SK-N-SH treated with all-trans-retinoic acid at 6 μM for 48 hours (cell line): ENCODE data around the gene B3GALT5.

ENCODE experiments used
- ATAC-seq: fragments of 200-7000 bp; cut with Tn5 transposase; 3 replicates; pipeline ENCODE4 v1.9.1; 2020; ENCODE audit warnings: mild to moderate bottlenecking, moderate library complexity
- ARNTL ChIP-seq: fragments of 450-650 bp; formaldehyde crosslinking; IDR thresholded peaks from 2 replicates; pipeline ENCODE4 v1.5.0; 2020; ENCODE audit warnings: low read depth, mild to moderate bottlenecking, moderate library complexity, borderline replicate concordance
- CSDC2 ChIP-seq: fragments of 250-450 bp; sonication (Bioruptor Pico); IDR thresholded peaks from 2 replicates; pipeline ENCODE4 v1.5.0; 2020; ENCODE audit warnings: mild to moderate bottlenecking, moderate library complexity
- ESRRG ChIP-seq: fragments of 250-450 bp; sonication (Bioruptor Pico); IDR thresholded peaks from 2 replicates; pipeline ENCODE4 v1.6.1; 2021; ENCODE audit warnings: mild to moderate bottlenecking
- GLIS3 ChIP-seq: fragments of 250-450 bp; sonication (Bioruptor Pico); IDR thresholded peaks from 2 replicates; pipeline ENCODE4 v1.5.0; 2020; ENCODE audit warnings: mild to moderate bottlenecking, moderate library complexity
- ISL1 ChIP-seq: fragments of 250-450 bp; sonication (Bioruptor Pico); IDR thresholded peaks from 2 replicates; pipeline ENCODE4 v2.1.2; 2022; ENCODE audit warnings: mild to moderate bottlenecking, moderate library complexity
- OSR1 ChIP-seq: fragments of 250-450 bp; sonication (Bioruptor Pico); IDR thresholded peaks from 2 replicates; pipeline ENCODE4 v1.8.0; 2022; ENCODE audit warnings: moderate library complexity, mild to moderate bottlenecking, inconsistent platforms
- PPARA ChIP-seq: fragments of 250-450 bp; sonication (Bioruptor Pico); IDR thresholded peaks from 2 replicates; pipeline ENCODE4 v1.5.0; 2020; ENCODE audit warnings: mild to moderate bottlenecking, borderline replicate concordance
- RARB ChIP-seq: fragments of 250-450 bp; sonication (Bioruptor Pico); IDR thresholded peaks from 2 replicates; pipeline ENCODE4 v1.8.0; 2021; ENCODE audit warnings: mild to moderate bottlenecking, moderate library complexity
- SNAI2 ChIP-seq: fragments of 250-450 bp; sonication (Bioruptor Pico); IDR thresholded peaks from 2 replicates; pipeline ENCODE4 v1.5.0; 2020; ENCODE audit warnings: mild to moderate bottlenecking, moderate library complexity
- TCF4 ChIP-seq: fragments of 250-450 bp; sonication (Bioruptor Pico); IDR thresholded peaks from 2 replicates; pipeline ENCODE4 v1.8.0; 2021; ENCODE audit warnings: mild to moderate bottlenecking, moderate library complexity, borderline replicate concordance
- TOX ChIP-seq: fragments of 250-450 bp; sonication (Bioruptor Pico); IDR thresholded peaks from 2 replicates; pipeline ENCODE4 v1.8.0; 2021; ENCODE audit warnings: mild to moderate bottlenecking, moderate library complexity, borderline replicate concordance
- ZC3H10 ChIP-seq: fragments of 250-450 bp; sonication (Bioruptor Pico); IDR thresholded peaks from 2 replicates; pipeline ENCODE4 v1.5.1; 2021; ENCODE audit warnings: mild to moderate bottlenecking, moderate library complexity
- ZFP3 ChIP-seq: fragments of 250-450 bp; sonication (Bioruptor Pico); IDR thresholded peaks from 2 replicates; pipeline ENCODE4 v1.5.0; 2020; ENCODE audit warnings: mild to moderate bottlenecking, moderate library complexity
- ZFP30 ChIP-seq: fragments of 450-650 bp; formaldehyde crosslinking; IDR thresholded peaks from 2 replicates; pipeline ENCODE4 v1.5.0; 2022; ENCODE audit warnings: mild to moderate bottlenecking, moderate library complexity
- ZNF565 ChIP-seq: fragments of 450-650 bp; formaldehyde crosslinking; conservative IDR thresholded peaks from 2 replicates; pipeline ENCODE4 v1.5.0; 2020; ENCODE audit warnings: low read depth, mild to moderate bottlenecking, moderate library complexity
- ZNF70 ChIP-seq: fragments of 450-650 bp; formaldehyde crosslinking; IDR thresholded peaks from 2 replicates; pipeline ENCODE4 v1.5.0; 2020; ENCODE audit warnings: mild to moderate bottlenecking, moderate library complexity
- ZNF8 ChIP-seq: fragments of 450-650 bp; formaldehyde crosslinking; IDR thresholded peaks from 2 replicates; pipeline ENCODE4 v1.5.0; 2020; ENCODE audit warnings: mild to moderate bottlenecking, moderate library complexity
- TF ChIP-seq, protein P1 (sequence below): fragments of 250-450 bp; sonication (Bioruptor Pico); IDR thresholded peaks from 2 replicates; pipeline ENCODE4 v1.8.0; 2021; ENCODE audit warnings: low read depth, mild to moderate bottlenecking, moderate library complexity, borderline replicate concordance
- TF ChIP-seq, protein P2 (sequence below): fragments of 250-450 bp; sonication (Bioruptor Pico); IDR thresholded peaks from 2 replicates; pipeline ENCODE4 v1.5.0; 2020; ENCODE audit warnings: mild to moderate bottlenecking, moderate library complexity
- TF ChIP-seq, protein P3 (sequence below): fragments of 250-450 bp; sonication (Bioruptor Pico); IDR thresholded peaks from 2 replicates; pipeline ENCODE4 v1.5.1; 2020; ENCODE audit warnings: low read depth, mild to moderate bottlenecking, moderate library complexity

B3GALT5 gene

DNA sequence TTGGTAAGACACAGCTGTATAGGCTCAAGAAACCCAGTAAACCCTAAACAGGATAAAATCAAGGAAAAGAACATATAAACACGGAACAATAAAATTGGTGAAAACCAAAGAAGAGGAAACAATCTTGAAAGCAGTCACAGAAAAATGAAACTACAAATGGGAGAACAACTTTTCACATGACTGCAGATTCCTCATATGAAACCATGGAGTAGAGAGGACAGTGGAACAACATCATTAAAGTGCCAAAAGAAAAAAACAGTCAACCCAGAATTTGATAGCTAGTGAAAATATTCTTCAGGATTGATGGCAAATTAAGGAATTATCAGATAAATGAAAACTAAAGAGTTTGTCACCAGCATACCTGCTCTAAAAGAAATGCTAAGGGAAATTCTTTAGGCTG is 23.9 kb upstream of the B3GALT5 start:
- ATAC-seq: no peak
- no peak for TF ChIP-seq ISL1 (CRISPR knock-in tag)
- TF ChIP-seq, protein P1, sequence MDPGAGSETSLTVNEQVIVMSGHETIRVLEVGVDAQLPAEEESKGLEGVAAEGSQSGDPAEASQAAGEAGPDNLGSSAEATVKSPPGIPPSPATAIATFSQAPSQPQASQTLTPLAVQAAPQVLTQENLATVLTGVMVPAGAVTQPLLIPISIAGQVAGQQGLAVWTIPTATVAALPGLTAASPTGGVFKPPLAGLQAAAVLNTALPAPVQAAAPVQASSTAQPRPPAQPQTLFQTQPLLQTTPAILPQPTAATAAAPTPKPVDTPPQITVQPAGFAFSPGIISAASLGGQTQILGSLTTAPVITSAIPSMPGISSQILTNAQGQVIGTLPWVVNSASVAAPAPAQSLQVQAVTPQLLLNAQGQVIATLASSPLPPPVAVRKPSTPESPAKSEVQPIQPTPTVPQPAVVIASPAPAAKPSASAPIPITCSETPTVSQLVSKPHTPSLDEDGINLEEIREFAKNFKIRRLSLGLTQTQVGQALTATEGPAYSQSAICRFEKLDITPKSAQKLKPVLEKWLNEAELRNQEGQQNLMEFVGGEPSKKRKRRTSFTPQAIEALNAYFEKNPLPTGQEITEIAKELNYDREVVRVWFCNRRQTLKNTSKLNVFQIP (CRISPR knock-in tag): no peak
- no peak for TF ChIP-seq RARB
- no peak for TF ChIP-seq ZNF565
- no peak for TF ChIP-seq OSR1 (CRISPR knock-in tag)
- no peak for TF ChIP-seq SNAI2 (CRISPR knock-in tag)

DNA sequence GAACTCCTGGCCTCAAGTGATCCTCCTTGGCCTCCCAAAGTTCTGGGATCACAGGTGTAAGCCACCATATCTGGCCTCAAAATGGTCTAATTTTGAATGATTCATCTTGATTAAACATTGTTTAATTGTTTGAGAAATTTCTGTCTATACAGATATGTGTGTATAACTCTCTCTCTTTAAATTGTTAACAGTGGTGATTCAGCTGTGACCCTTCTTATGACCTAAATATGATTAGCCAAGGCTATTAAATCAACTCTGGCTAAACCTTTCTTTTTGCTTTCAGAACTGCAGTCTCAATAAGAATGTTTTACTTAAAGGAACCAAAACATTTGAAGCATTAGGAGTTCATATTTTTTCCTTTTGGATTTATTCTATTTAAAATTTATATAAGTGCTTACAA is 19.2 kb upstream of the B3GALT5 start:
- ATAC-seq: no peak
- TF ChIP-seq, protein P2, sequence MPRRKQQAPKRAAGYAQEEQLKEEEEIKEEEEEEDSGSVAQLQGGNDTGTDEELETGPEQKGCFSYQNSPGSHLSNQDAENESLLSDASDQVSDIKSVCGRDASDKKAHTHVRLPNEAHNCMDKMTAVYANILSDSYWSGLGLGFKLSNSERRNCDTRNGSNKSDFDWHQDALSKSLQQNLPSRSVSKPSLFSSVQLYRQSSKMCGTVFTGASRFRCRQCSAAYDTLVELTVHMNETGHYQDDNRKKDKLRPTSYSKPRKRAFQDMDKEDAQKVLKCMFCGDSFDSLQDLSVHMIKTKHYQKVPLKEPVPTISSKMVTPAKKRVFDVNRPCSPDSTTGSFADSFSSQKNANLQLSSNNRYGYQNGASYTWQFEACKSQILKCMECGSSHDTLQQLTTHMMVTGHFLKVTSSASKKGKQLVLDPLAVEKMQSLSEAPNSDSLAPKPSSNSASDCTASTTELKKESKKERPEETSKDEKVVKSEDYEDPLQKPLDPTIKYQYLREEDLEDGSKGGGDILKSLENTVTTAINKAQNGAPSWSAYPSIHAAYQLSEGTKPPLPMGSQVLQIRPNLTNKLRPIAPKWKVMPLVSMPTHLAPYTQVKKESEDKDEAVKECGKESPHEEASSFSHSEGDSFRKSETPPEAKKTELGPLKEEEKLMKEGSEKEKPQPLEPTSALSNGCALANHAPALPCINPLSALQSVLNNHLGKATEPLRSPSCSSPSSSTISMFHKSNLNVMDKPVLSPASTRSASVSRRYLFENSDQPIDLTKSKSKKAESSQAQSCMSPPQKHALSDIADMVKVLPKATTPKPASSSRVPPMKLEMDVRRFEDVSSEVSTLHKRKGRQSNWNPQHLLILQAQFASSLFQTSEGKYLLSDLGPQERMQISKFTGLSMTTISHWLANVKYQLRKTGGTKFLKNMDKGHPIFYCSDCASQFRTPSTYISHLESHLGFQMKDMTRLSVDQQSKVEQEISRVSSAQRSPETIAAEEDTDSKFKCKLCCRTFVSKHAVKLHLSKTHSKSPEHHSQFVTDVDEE: no peak
- TF ChIP-seq PPARA (no peak), ZNF8 (CRISPR knock-in tag) (no peak), ESRRG (CRISPR knock-in tag) (no peak), ZNF565 (no peak), ZC3H10 (CRISPR knock-in tag) (no peak), SNAI2 (CRISPR knock-in tag) (no peak), ZNF70 (no peak), ARNTL (CRISPR knock-in tag) (no peak), ISL1 (CRISPR knock-in tag) (no peak)
- TF ChIP-seq, protein P1 (CRISPR knock-in tag): no peak

DNA sequence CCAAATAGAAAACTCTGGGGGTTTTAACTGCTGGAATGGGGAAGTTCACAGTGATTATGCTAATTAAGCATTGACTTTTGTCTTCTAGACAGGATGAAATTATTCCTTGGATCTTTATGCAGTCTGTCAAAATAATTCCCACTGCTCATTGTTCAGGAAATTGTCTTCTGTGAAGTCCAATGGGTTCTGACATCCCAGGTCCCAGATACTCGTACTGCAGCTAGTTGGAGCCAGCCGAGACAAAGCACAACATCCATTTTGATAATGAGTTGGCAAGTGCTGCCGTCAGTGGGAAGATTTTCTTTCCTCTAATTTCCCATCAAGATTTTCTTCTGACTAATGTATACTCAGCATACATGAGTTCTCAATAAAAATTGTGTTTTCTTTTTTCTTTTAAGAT is 17.3 kb upstream of the B3GALT5 start:
- TF ChIP-seq TCF4: no peak
- no peak for TF ChIP-seq PPARA
- no peak for TF ChIP-seq GLIS3 (CRISPR knock-in tag)
- no peak for TF ChIP-seq ESRRG (CRISPR knock-in tag)
- no peak for TF ChIP-seq ZFP30 (CRISPR knock-in tag)
- no peak for TF ChIP-seq TOX (CRISPR knock-in tag)
- TF ChIP-seq ZC3H10 (CRISPR knock-in tag): no peak
- TF ChIP-seq, protein P3, sequence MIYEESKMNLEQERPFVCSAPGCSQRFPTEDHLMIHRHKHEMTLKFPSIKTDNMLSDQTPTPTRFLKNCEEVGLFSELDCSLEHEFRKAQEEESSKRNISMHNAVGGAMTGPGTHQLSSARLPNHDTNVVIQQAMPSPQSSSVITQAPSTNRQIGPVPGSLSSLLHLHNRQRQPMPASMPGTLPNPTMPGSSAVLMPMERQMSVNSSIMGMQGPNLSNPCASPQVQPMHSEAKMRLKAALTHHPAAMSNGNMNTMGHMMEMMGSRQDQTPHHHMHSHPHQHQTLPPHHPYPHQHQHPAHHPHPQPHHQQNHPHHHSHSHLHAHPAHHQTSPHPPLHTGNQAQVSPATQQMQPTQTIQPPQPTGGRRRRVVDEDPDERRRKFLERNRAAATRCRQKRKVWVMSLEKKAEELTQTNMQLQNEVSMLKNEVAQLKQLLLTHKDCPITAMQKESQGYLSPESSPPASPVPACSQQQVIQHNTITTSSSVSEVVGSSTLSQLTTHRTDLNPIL: no peak
- TF ChIP-seq ISL1 (CRISPR knock-in tag): no peak
- TF ChIP-seq RARB: no peak
- TF ChIP-seq ZFP3: no peak
- ATAC-seq: no peak

DNA sequence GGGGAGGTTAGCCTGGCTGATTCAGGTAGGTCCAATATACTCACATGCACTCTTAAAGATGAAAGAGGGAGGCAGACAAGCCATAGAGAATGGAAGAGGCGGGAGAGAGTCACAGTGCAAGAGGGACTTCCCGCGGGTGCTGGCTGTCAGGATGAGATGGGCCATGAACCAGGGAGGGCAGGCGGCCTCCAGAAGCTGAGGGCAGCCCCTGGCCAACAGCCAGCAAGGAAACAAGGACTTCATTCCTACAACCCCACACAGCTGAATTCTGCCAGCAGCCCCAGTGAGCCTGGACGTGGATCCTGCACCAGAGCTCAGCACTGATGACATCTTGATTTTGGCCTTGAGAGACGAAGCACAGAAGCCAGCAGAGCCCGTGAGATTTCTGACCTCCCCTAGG is 15.1 kb upstream of the B3GALT5 start:
- ATAC-seq: no peak
- TF ChIP-seq ARNTL (CRISPR knock-in tag): no peak
- TF ChIP-seq TOX (CRISPR knock-in tag): no peak
- no peak for TF ChIP-seq ESRRG (CRISPR knock-in tag)
- TF ChIP-seq ZNF8 (CRISPR knock-in tag): no peak
- TF ChIP-seq, protein P2: no peak
- TF ChIP-seq ZC3H10 (CRISPR knock-in tag): no peak
- no peak for TF ChIP-seq ZNF565
- TF ChIP-seq ZFP3: no peak
- no peak for TF ChIP-seq CSDC2
- TF ChIP-seq SNAI2 (CRISPR knock-in tag): no peak
- no peak for TF ChIP-seq ZNF70
- TF ChIP-seq ISL1 (CRISPR knock-in tag): no peak
- TF ChIP-seq GLIS3 (CRISPR knock-in tag): no peak
- TF ChIP-seq OSR1 (CRISPR knock-in tag): no peak
- TF ChIP-seq TCF4: no peak
- TF ChIP-seq ZFP30 (CRISPR knock-in tag): no peak
- TF ChIP-seq, protein P1 (CRISPR knock-in tag): no peak
